CD14-positive monocyte (primary cell): Measurements from ENCODE around the gene COPG2. TPM values are rescaled to one million over a fixed set of nuclear protein-coding genes. Genes with fewer than 3 reads are reported as not detected.

Experiments used
- DNase-seq, 3 donors: peaks; one replicate each; pipeline ENCODE4 v3.0.0-alpha.2; 2011 to 2022
- H2AFZ ChIP-seq: 2 replicates; pipeline ENCODE4 v1.6.0; 2012; ENCODE audit warnings: mild to moderate bottlenecking, low read depth, low read length, inconsistent platforms; ENCODE audit not compliant: insufficient read depth, poor library complexity, severe bottlenecking
- H3K27ac ChIP-seq, 2 donors: 1 replicate in 1 of 2; 2 replicates in 1 of 2; pipeline ENCODE4 v1.5.1; 2012 to 2013; ENCODE audit warnings: low read length in 2 of 2, control low read depth in 1 of 2, inconsistent platforms in 1 of 2, low read depth in 1 of 2, mild to moderate bottlenecking in 1 of 2
- H3K27me3 ChIP-seq, 2 donors: one replicate each; pipeline versions ENCODE4 v1.6.0 to v1.6.1; 2011 to 2013; ENCODE audit warnings: low read length in 2 of 2; ENCODE audit not compliant: control insufficient read depth in 2 of 2, insufficient read depth in 2 of 2
- H3K36me3 ChIP-seq, 2 donors: replicated peaks in 1 of 2; 1 replicate in 1 of 2; 2 replicates in 1 of 2; pipeline versions ENCODE4 v1.5.1 to v1.6.1; 2012 to 2013; ENCODE audit warnings: low read length in 2 of 2, control low read depth in 1 of 2, inconsistent platforms in 1 of 2, mild to moderate bottlenecking in 1 of 2; ENCODE audit not compliant: insufficient read depth in 2 of 2, control insufficient read depth in 1 of 2
- H3K4me1 ChIP-seq, 2 donors: 1 replicate in 1 of 2; 2 replicates in 1 of 2; pipeline versions ENCODE4 v1.5.1 to v1.6.1; 2012 to 2013; ENCODE audit warnings: low read length in 2 of 2, control low read depth in 1 of 2, inconsistent platforms in 1 of 2, mild to moderate bottlenecking in 1 of 2, moderate library complexity in 1 of 2; ENCODE audit not compliant: insufficient read depth in 2 of 2, control insufficient read depth in 1 of 2
- H3K4me2 ChIP-seq: replicated peaks from 2 replicates; pipeline ENCODE3; 2012; ENCODE audit warnings: low read length, moderate library complexity, mild to moderate bottlenecking; ENCODE audit not compliant: poor library complexity, severe bottlenecking; ENCODE audit errors: extremely low read depth
- H3K4me3 ChIP-seq, 3 experiments: fragments of 200-600 bp in 1 of 3; sonication (generic) in 1 of 3; replicated peaks in 1 of 3; 1 replicate in 2 of 3; 2 replicates in 1 of 3; pipeline ENCODE4 v1.5.1; 2011 to 2013; ENCODE audit warnings: low read length in 3 of 3, mild to moderate bottlenecking in 3 of 3, control low read depth in 2 of 3, low read depth in 2 of 3, inconsistent platforms in 1 of 3, moderate library complexity in 1 of 3
- H3K79me2 ChIP-seq: 2 replicates; pipeline ENCODE4 v1.6.0; 2012; ENCODE audit warnings: mild to moderate bottlenecking, control low read depth, inconsistent platforms, low read length, moderate library complexity; ENCODE audit not compliant: insufficient read depth
- H3K9ac ChIP-seq: 2 replicates; pipeline ENCODE4 v1.6.0; 2017; ENCODE audit warnings: low read length, mild to moderate bottlenecking; ENCODE audit not compliant: insufficient read depth, poor library complexity, severe bottlenecking
- H3K9me3 ChIP-seq, 2 donors: replicated peaks in 1 of 2; 1 replicate in 1 of 2; 2 replicates in 1 of 2; pipeline versions ENCODE4 v1.5.1 to v1.6.1; 2012 to 2013; ENCODE audit warnings: low read length in 2 of 2, control low read depth in 1 of 2; ENCODE audit not compliant: control insufficient read depth in 1 of 2, insufficient read depth in 1 of 2
- H4K20me1 ChIP-seq: 2 replicates; pipeline ENCODE4 v1.6.0; 2012; ENCODE audit warnings: mild to moderate bottlenecking, low read length, control low read depth, moderate library complexity; ENCODE audit not compliant: insufficient read depth
- H3K27ac Mint-ChIP-seq, 7 donors: one replicate each; pipeline ENCODE4 v1.8.0; 2020; ENCODE audit warnings: mild to moderate bottlenecking in 7 of 7, mixed read lengths in 7 of 7, moderate library complexity in 6 of 7, inconsistent platforms in 2 of 7
- H3K27me3 Mint-ChIP-seq, 3 donors: one replicate each; pipeline ENCODE4 v1.8.0; 2021 to 2022; ENCODE audit warnings: low read depth in 3 of 3, mild to moderate bottlenecking in 3 of 3, mixed read lengths in 3 of 3, moderate library complexity in 3 of 3, inconsistent platforms in 1 of 3
- H3K36me3 Mint-ChIP-seq, 2 donors: one replicate each; pipeline ENCODE4 v1.8.0; 2020; ENCODE audit warnings: mixed read lengths in 2 of 2, inconsistent platforms in 1 of 2, mild to moderate bottlenecking in 1 of 2
- H3K4me1 Mint-ChIP-seq: one replicate; pipeline ENCODE4 v1.8.0; 2020; ENCODE audit warnings: mild to moderate bottlenecking, mixed read lengths
- H3K4me3 Mint-ChIP-seq, 2 donors: one replicate each; pipeline ENCODE4 v1.8.0; 2020; ENCODE audit warnings: mild to moderate bottlenecking in 2 of 2, mixed read lengths in 2 of 2, moderate library complexity in 1 of 2
- H3K9me3 Mint-ChIP-seq, 7 donors: one replicate each; pipeline ENCODE4 v1.8.0; 2020 to 2022; ENCODE audit warnings: mixed read lengths in 7 of 7, mild to moderate bottlenecking in 6 of 7, moderate library complexity in 6 of 7, inconsistent platforms in 2 of 7
- CTCF ChIP-seq: fragments of 200-600 bp; IDR thresholded peaks from one replicate; pipeline ENCODE4 v1.8.0; 2022; ENCODE audit warnings: antibody characterized with exemption, mild to moderate bottlenecking
- WGBS: methylation state at CpG from one replicate; pipeline ENCODE4 v1.1.5; 2013; ENCODE audit warnings: missing lambda C conversion rate; ENCODE audit not compliant: insufficient coverage; 5-methylcytosine and 5-hydroxymethylcytosine counted together
- intact Hi-C, 2 donors: fragments of 100-400 bp; cut with micrococcal nuclease; formaldehyde crosslinking; loops; one replicate each; pipeline versions ENCODE4 v1.15.0 to v1.15.1; 2023
- polyA plus RNA-seq, 3 donors: library from polyadenylated mRNA; depleted of rRNA in 1 of 3; unstranded in 2 of 3; stranded (reverse) in 1 of 3; fragments of 300-500 nt in 2 of 3; fragments of >200 nt in 1 of 3; fragmentation: Illumina TruSeq in 2 of 3; gene quantifications; 1 replicate in 2 of 3; 2 replicates in 1 of 3; pipeline ENCODE4 v1.2.3, GENCODE V29; 2012 to 2021

The COPG2 gene
- polyA plus RNA-seq, 3 donors, result 2.7 to 10.3 (median 9.6) TPM

GRCh38 chr7:130486954-130487436 lies 181.6 kb downstream of the COPG2 start:
- peaks cover 0 to 4% of the 10 kb centered on the region in 2 donors for H3K36me3 Mint-ChIP-seq
- peak overlapping the region; percentile 55 to 83 (median 82) for H3K4me3 ChIP-seq
- H3K9me3 ChIP-seq, result peaks cover 0 to 14% of the 10 kb centered on the region in 2 donors
- no peak for TF ChIP-seq CTCF
- no peaks in the 10 kb centered on the region for H3K36me3 ChIP-seq
- WGBS, result 0% methylated on average over 4 of the region's 6 CpGs
- H3K4me1 ChIP-seq, result peaks cover 38 to 39% of the 10 kb centered on the region in 2 donors
- peak overlapping the region; percentile 53 for H3K9ac ChIP-seq
- H4K20me1 ChIP-seq, result no peaks in the 10 kb centered on the region
- no peak overlapping the region for H3K27ac ChIP-seq
- H3K4me1 Mint-ChIP-seq, result peaks cover 40% of the 10 kb centered on the region
- intact Hi-C loops, result no loop called here
- H3K9me3 Mint-ChIP-seq, result peaks cover 9 to 15% (median 12%) of the 10 kb centered on the region in 7 donors
- H3K27ac Mint-ChIP-seq, result peak overlapping the region in 2 of 7 donors; percentile 21 to 32
- H3K27me3 Mint-ChIP-seq, result peaks cover 32 to 47% (median 39%) of the 10 kb centered on the region in 3 donors
- no peaks in the 10 kb centered on the region for H3K79me2 ChIP-seq
- peak overlapping the region; percentile 95 for H3K4me2 ChIP-seq
- peak overlapping the region; percentile 99 for H2AFZ ChIP-seq
- H3K27me3 ChIP-seq, result peaks cover 2 to 37% of the 10 kb centered on the region in 2 donors
- DNase-seq, result peak in 1 of 3 donors; percentile 9
- H3K4me3 Mint-ChIP-seq, result peak overlapping the region; percentile 90 to 93

- Histone ChIP-seq H4K20me1 (no peaks in the 10 kb centered on the region), H2AFZ (peak overlapping the region; percentile 99), H3K4me2 (peak overlapping the region; percentile 95), H3K4me1 (peaks cover 33 to 37% of the 10 kb centered on the region in 2 donors), H3K36me3 (no peaks in the 10 kb centered on the region), H3K4me3 (peak overlapping the region; percentile 55 to 83 (median 82)), H3K27ac (no peak overlapping the region), H3K27me3 (peaks cover 2 to 32% of the 10 kb centered on the region in 2 donors), H3K79me2 (no peaks in the 10 kb centered on the region), H3K9me3 (peaks cover 0 to 9% of the 10 kb centered on the region in 2 donors), H3K9ac (peak overlapping the region; percentile 53)
- Mint-ChIP-seq H3K27ac (peak overlapping the region in 4 of 7 donors; percentile 27 to 58 (median 47)), H3K36me3 (peaks cover 0 to 4% of the 10 kb centered on the region in 2 donors), H3K4me1 (peaks cover 38% of the 10 kb centered on the region), H3K9me3 (peaks cover 4 to 11% (median 7%) of the 10 kb centered on the region in 7 donors), H3K4me3 (peak overlapping the region; percentile 90 to 93), H3K27me3 (peaks cover 27 to 40% (median 33%) of the 10 kb centered on the region in 3 donors)
- DNase-seq, result peak in 2 of 3 donors; percentile 40 to 56
- WGBS, result under 1% methylated on average over 62 of the region's 67 CpGs
- intact Hi-C loops, result no loop called here
- peak; percentile 89 for TF ChIP-seq CTCF
Measured at GRCh38 chr7:130486114-130486953, 182.2 kb downstream of the COPG2 start.
